Breast epithelium (tissue), 4 donors: ENCODE measurements around the gene NFATC4. TPM values are rescaled to one million over a fixed set of nuclear protein-coding genes. Genes with fewer than 3 reads are reported as not detected.

Experiments used
- DNase-seq, 2 donors: peaks; one replicate each; pipeline ENCODE4 v3.0.0-alpha.2; 2019; ENCODE audit warnings: low spot score in 2 of 2
- H3K27ac ChIP-seq, 2 donors: fragments of 200-600 bp; sonication (generic) in 1 of 2; one replicate each; pipeline ENCODE4 v1.5.1; 2016 to 2019; ENCODE audit warnings: mild to moderate bottlenecking in 1 of 2
- H3K27me3 ChIP-seq, 2 donors: fragments of 200-600 bp; sonication (generic) in 1 of 2; one replicate each; pipeline versions ENCODE4 v1.5.1 to v1.6.0; 2017 to 2019; ENCODE audit warnings: control low read depth in 1 of 2, mild to moderate bottlenecking in 1 of 2
- H3K36me3 ChIP-seq: fragments of 200-600 bp; one replicate; pipeline ENCODE4 v1.5.1; 2019
- H3K4me1 ChIP-seq, 2 donors: fragments of 200-600 bp; sonication (generic); one replicate each; pipeline ENCODE4 v1.5.1; 2016 to 2019; ENCODE audit warnings: control low read depth in 1 of 2
- H3K4me3 ChIP-seq, 3 donors: fragments of 200-600 bp; sonication (generic); 1 replicate in 2 of 3; 2 replicates in 1 of 3; pipeline ENCODE4 v1.5.1; 2016 to 2019; ENCODE audit warnings: mild to moderate bottlenecking in 3 of 3, moderate library complexity in 2 of 3
- H3K9me3 ChIP-seq, 2 donors: fragments of 200-600 bp; sonication (generic) in 1 of 2; one replicate each; pipeline ENCODE4 v1.5.1; 2016 to 2019; ENCODE audit warnings: control low read depth in 1 of 2
- POLR2A ChIP-seq: fragments of 450-650 bp; IDR thresholded peaks from one replicate; pipeline ENCODE4 v1.6.1; 2016; ENCODE audit warnings: antibody characterized with exemption, mild to moderate bottlenecking, moderate library complexity
- POLR2AphosphoS5 ChIP-seq, 3 donors: sonication (generic); formaldehyde crosslinking; IDR thresholded peaks; one replicate each; pipeline ENCODE4 v1.6.1; 2017; ENCODE audit warnings: antibody characterized with exemption in 3 of 3
- intact Hi-C: fragments of 100-400 bp; cut with DNase I; formaldehyde crosslinking; loops from one replicate; pipeline ENCODE4 v1.15.1; 2023; ENCODE audit warnings: low total_unique reads
- total RNA-seq, 3 donors: library from RNA; depleted of rRNA; stranded (reverse); fragments of >200 nt; gene quantifications; one replicate each; pipeline ENCODE4 v1.1.0, GENCODE V29; 2016
- TF ChIP-seq, protein P1 (sequence below), 3 donors: fragments of 450-650 bp; IDR thresholded peaks; one replicate each; pipeline ENCODE4 v1.5.1; 2016 to 2017; ENCODE audit warnings: antibody characterized with exemption in 3 of 3, mild to moderate bottlenecking in 3 of 3, moderate library complexity in 3 of 3

The NFATC4 gene
- total RNA-seq, 3 donors from 2014 or later, result 28.6 to 67.2 (median 32.8) TPM

GRCh38 chr14:24398293-24398652 lies 30.3 kb downstream of the NFATC4 start:
- TF ChIP-seq POLR2A, result no peak
- TF ChIP-seq POLR2AphosphoS5 (IDR thresholded peaks at IDR 0.05), result no peak
- TF ChIP-seq, protein P1, sequence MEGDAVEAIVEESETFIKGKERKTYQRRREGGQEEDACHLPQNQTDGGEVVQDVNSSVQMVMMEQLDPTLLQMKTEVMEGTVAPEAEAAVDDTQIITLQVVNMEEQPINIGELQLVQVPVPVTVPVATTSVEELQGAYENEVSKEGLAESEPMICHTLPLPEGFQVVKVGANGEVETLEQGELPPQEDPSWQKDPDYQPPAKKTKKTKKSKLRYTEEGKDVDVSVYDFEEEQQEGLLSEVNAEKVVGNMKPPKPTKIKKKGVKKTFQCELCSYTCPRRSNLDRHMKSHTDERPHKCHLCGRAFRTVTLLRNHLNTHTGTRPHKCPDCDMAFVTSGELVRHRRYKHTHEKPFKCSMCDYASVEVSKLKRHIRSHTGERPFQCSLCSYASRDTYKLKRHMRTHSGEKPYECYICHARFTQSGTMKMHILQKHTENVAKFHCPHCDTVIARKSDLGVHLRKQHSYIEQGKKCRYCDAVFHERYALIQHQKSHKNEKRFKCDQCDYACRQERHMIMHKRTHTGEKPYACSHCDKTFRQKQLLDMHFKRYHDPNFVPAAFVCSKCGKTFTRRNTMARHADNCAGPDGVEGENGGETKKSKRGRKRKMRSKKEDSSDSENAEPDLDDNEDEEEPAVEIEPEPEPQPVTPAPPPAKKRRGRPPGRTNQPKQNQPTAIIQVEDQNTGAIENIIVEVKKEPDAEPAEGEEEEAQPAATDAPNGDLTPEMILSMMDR (IDR thresholded peaks at IDR 0.05), result no peak
- intact Hi-C loops, result loop anchor here (5.0 kb wide), 1 partner anchor 51 kb away; no protein-coding TSS in a partner anchor
- peaks cover 3 to 11% of the 10 kb centered on the region in 2 donors for H3K4me1 ChIP-seq
- H3K27me3 ChIP-seq, result no peaks in the 10 kb centered on the region
- peak overlapping the region; percentile 60 to 95 (median 72) for H3K4me3 ChIP-seq
- H3K9me3 ChIP-seq, result no peaks in the 10 kb centered on the region
- DNase-seq, result no peak
- H3K36me3 ChIP-seq, result no peaks in the 10 kb centered on the region
- peak overlapping the region; percentile 69 to 91 for H3K27ac ChIP-seq

DNA sequence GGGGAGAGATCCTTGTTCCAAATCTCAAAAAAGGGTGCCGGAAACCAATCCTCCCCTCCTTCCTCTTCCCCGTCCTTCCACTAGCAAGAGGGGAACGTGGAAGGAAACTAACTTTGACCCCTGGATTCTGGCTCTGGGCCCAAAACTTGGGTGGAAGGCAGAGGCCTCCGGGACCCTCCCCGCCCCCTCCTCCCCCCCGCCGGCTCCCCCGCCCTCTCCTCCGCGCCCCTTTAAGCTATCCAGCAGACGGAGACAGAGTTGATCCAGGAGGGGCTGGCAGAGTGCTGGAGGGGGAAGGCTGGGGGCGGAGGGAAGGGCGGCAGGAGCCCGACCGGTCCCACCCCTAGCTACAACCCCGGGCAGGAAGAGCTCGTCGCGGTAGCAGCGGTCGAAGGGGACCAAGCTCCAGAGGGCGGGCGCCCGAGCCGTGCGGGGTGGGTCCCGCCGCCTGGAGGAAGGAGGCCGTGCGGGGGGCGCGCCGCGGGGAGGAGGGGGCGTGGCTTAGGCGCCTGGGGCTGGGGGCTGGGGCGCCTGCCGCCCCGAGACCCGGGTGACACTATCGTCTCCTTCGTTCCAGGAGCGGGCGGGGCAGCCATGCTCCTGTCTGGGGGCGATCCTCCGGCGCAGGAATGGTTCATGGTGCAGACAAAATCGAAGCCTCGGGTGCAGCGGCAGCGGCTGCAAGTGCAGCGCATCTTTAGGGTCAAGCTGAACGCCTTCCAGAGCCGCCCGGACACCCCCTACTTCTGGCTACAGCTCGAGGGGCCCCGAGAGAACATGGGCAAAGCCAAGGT lies 30.9 kb downstream of the NFATC4 start, which contains the start of gene NYNRIN:
TSS of gene NYNRIN (plus strand) at position 351 of the 794 bp plus-strand sequence. CDS start at position 595, 244 bp downstream.
- TF ChIP-seq POLR2A, result no peak
- no peak for TF ChIP-seq POLR2AphosphoS5 (IDR thresholded peaks at IDR 0.05)
- TF ChIP-seq, protein P1 (IDR thresholded peaks at IDR 0.05), result no peak
- intact Hi-C loops, result loop anchor here (5.0 kb wide), 1 partner anchor 52 kb away; no protein-coding TSS in a partner anchor
- Histone ChIP-seq H3K27me3 (no peaks in the 10 kb centered on the region), H3K4me3 (peak within 1 kb of the TSS; percentile 60 to 95 (median 72)), H3K4me1 (peaks cover 3 to 11% of the 10 kb centered on the region in 2 donors), H3K9me3 (no peaks in the 10 kb centered on the region), H3K27ac (peak within 1 kb of the TSS; percentile 69 to 91), H3K36me3 (no peaks in the 10 kb centered on the region)
- no peak for DNase-seq

GRCh38 chr14:24399447-24399822 lies 31.5 kb downstream of the NFATC4 start:
- no peaks in the 10 kb centered on the region for H3K9me3 ChIP-seq
- intact Hi-C loops, result loop anchor here (5.0 kb wide), 1 partner anchor 52 kb away; no protein-coding TSS in a partner anchor
- peaks cover 3 to 11% of the 10 kb centered on the region in 2 donors for H3K4me1 ChIP-seq
- peak overlapping the region; percentile 69 to 91 for H3K27ac ChIP-seq
- H3K36me3 ChIP-seq, result no peaks in the 10 kb centered on the region
- no peak for DNase-seq
- TF ChIP-seq POLR2AphosphoS5 (IDR thresholded peaks at IDR 0.05), result no peak
- TF ChIP-seq POLR2A, result no peak
- TF ChIP-seq, protein P1 (IDR thresholded peaks at IDR 0.05), result no peak
- H3K4me3 ChIP-seq, result peak overlapping the region; percentile 60 to 95 (median 72)
- H3K27me3 ChIP-seq, result no peaks in the 10 kb centered on the region

DNA sequence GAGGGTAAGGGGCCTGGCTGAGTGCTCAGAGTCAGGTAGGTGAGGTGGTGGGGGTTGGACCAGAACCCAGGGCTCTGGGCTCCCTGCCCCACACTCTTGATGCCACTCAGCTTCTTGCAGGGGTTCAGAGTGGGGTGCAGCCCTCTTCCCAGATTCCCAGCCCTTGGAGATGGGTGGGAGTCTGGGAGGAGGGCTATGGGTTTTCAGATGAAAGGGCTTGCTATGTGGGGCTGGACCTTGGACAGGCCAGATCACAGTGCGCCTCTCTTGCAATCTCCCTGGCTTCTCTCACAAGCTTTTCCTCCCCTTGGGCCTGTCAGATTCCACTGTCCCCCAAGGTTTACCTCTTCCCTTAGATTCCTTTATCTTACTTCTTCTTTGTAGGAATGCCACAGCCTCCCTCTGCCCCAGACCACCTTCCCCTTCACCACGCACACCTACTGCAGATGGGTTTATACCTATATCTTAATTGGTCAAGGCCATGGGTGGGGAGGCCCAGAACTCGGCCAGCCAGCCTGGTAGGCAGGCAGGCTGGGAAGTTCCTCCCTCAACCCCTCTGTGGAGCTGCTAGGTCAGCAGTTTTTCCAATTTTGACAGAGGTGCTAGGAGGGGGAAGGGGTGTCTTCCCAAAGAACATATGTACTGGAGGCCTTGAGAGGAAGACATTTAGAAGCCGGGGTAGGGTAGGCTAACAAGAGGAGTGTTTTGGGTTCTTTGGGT lies 32.2 kb downstream of the NFATC4 start:
- TF ChIP-seq POLR2A (no peak), POLR2AphosphoS5 (IDR thresholded peaks at IDR 0.05) (no peak)
- TF ChIP-seq, protein P1 (IDR thresholded peaks at IDR 0.05), result no peak

More for the DNA sequence above, 32.2 kb downstream of the NFATC4 start:
- H3K4me1 ChIP-seq, result peaks cover 3 to 11% of the 10 kb centered on the region in 2 donors
- H3K9me3 ChIP-seq, result no peaks in the 10 kb centered on the region
- intact Hi-C loops, result loop anchor here (5.0 kb wide), 1 partner anchor 53 kb away; no protein-coding TSS in a partner anchor
- no peak for DNase-seq
- peak overlapping the region; percentile 69 to 91 for H3K27ac ChIP-seq
- H3K4me3 ChIP-seq, result peak overlapping the region; percentile 60 to 95 (median 72)
- no peaks in the 10 kb centered on the region for H3K27me3 ChIP-seq
- no peaks in the 10 kb centered on the region for H3K36me3 ChIP-seq
